K562 (cell line): ENCODE data around the gene PMVK. TPM values are rescaled to one million over a fixed set of nuclear protein-coding genes. Genes with fewer than 3 reads are reported as not detected.

Experiments
- BDP1 ChIP-seq: IDR thresholded peaks from 3 replicates; pipeline ENCODE4 v1.6.1; 2011; ENCODE audit not compliant: insufficient read length, insufficient read depth
- BRCA1 ChIP-seq, 2 experiments: fragments of 450-650 bp in 1 of 2; sonication (generic) in 1 of 2; formaldehyde crosslinking in 1 of 2; IDR thresholded peaks; 2 replicates each; pipeline versions ENCODE4 v1.5.0 to v1.6.1; 2017 to 2020; ENCODE audit warnings: mild to moderate bottlenecking in 1 of 2, missing genetic modification reagents in 1 of 2
- C11orf30 ChIP-seq: fragments of 450-650 bp; IDR thresholded peaks from 2 replicates; pipeline ENCODE4 v1.6.1; 2016; ENCODE audit warnings: low read depth, mild to moderate bottlenecking
- CEBPB ChIP-seq: fragments of 450-650 bp; IDR thresholded peaks from 2 replicates; pipeline ENCODE4 v1.6.1; 2016; ENCODE audit warnings: missing genetic modification characterization, missing compliant biosample characterization
- EP400 ChIP-seq: fragments of 450-650 bp; IDR thresholded peaks from 2 replicates; pipeline ENCODE4 v1.6.1; 2017; ENCODE audit warnings: antibody characterized with exemption, mild to moderate bottlenecking, moderate library complexity
- EWSR1 ChIP-seq: fragments of 450-650 bp; IDR thresholded peaks from 2 replicates; pipeline ENCODE4 v1.6.1; 2018; ENCODE audit warnings: borderline replicate concordance, mild to moderate bottlenecking, low read depth, moderate library complexity; ENCODE audit not compliant: partially characterized antibody
- GATA2 ChIP-seq: sonication (generic); formaldehyde crosslinking; IDR thresholded peaks from 2 replicates; pipeline ENCODE4 v1.4.0; 2020; ENCODE audit warnings: mild to moderate bottlenecking, missing genetic modification reagents
- GTF2E2 ChIP-seq: fragments of 200-800 bp; sonication (Bioruptor generic); IDR thresholded peaks from 2 replicates; pipeline ENCODE4 v1.6.1; 2016; ENCODE audit warnings: missing genetic modification characterization, missing compliant biosample characterization
- HDGF ChIP-seq: fragments of 450-650 bp; IDR thresholded peaks from 2 replicates; pipeline ENCODE4 v1.6.1; 2016
- LARP7 ChIP-seq: fragments of 450-650 bp; IDR thresholded peaks from 2 replicates; pipeline ENCODE4 v1.6.1; 2016
- LEF1 ChIP-seq: fragments of 450-650 bp; IDR thresholded peaks from 2 replicates; pipeline ENCODE4 v1.6.1; 2016; ENCODE audit warnings: mild to moderate bottlenecking
- MYNN ChIP-seq, 2 experiments: sonication (generic); formaldehyde crosslinking in 1 of 2; IDR thresholded peaks; 2 replicates each; pipeline versions ENCODE4 v1.5.0 to v1.6.1; 2016 to 2020; ENCODE audit warnings: antibody characterized with exemption in 1 of 2, missing genetic modification reagents in 1 of 2
- NONO ChIP-seq, 2 experiments: fragments of 200-400 bp in 1 of 2; fragments of 450-650 bp in 1 of 2; formaldehyde crosslinking in 1 of 2; IDR thresholded peaks; 2 replicates each; pipeline ENCODE4 v1.6.1; 2017; ENCODE audit warnings: low read depth in 2 of 2, mild to moderate bottlenecking in 2 of 2, moderate library complexity in 2 of 2, low read length in 1 of 2
- OTX1 ChIP-seq: fragments of 450-650 bp; formaldehyde crosslinking; IDR thresholded peaks from 2 replicates; pipeline ENCODE4 v1.4.0; 2022; ENCODE audit warnings: mild to moderate bottlenecking
- POU5F1 ChIP-seq: fragments of 150-350 bp; IDR thresholded peaks from 2 replicates; pipeline ENCODE4 v1.6.1; 2014; ENCODE audit warnings: borderline replicate concordance, low read length, low read depth, mild to moderate bottlenecking; ENCODE audit not compliant: partially characterized antibody
- TAF7 ChIP-seq: fragments of 450-650 bp; IDR thresholded peaks from 2 replicates; pipeline ENCODE4 v1.6.1; 2016; ENCODE audit warnings: missing genetic modification characterization, missing compliant biosample characterization
- ZNF217 ChIP-seq: sonication (generic); formaldehyde crosslinking; IDR thresholded peaks from 2 replicates; pipeline ENCODE4 v1.8.0; 2022; ENCODE audit warnings: mild to moderate bottlenecking, missing genetic modification reagents
- ZNF347 ChIP-seq: fragments of 450-650 bp; formaldehyde crosslinking; IDR thresholded peaks from 2 replicates; pipeline ENCODE4 v1.4.0; 2020; ENCODE audit warnings: low read depth, mild to moderate bottlenecking, moderate library complexity
- polyA plus RNA-seq, 8 experiments: library from polyadenylated mRNA; depleted of rRNA in 4 of 8; stranded (reverse) in 5 of 8; unstranded in 3 of 8; fragments of >200 nt; fragmentation: Nextera tagmentation in 2 of 8; fragmentation: Illumina TruSeq in 1 of 8; extraction: Ambion mirVana in 2 of 8; extraction: Trizol in 1 of 8; gene quantifications; 2 replicates each; pipeline versions ENCODE4 v1.2.1 to v1.2.3, GENCODE V29; 2011 to 2014; ENCODE audit warnings: inconsistent platforms in 1 of 8, missing spikeins in 1 of 8
- total RNA-seq, 7 experiments: library from RNA; depleted of rRNA in 6 of 7; stranded (reverse); fragments of >200 nt in 6 of 7; fragmentation: Illumina TruSeq in 2 of 7; extraction: Trizol in 2 of 7; gene quantifications; 2 replicates each; pipeline versions ENCODE4 v1.2.1 to v1.2.3, GENCODE V29; 2011 to 2021; ENCODE audit warnings: low replicate concordance in 1 of 7
- TF ChIP-seq, protein P1 (sequence below): fragments of 450-650 bp; IDR thresholded peaks from 2 replicates; pipeline ENCODE4 v1.6.1; 2014; ENCODE audit warnings: low read depth, mild to moderate bottlenecking, moderate library complexity, borderline replicate concordance
- TF ChIP-seq, protein P2 (sequence below): IDR thresholded peaks from 2 replicates; pipeline ENCODE4 v1.6.1; 2011; ENCODE audit not compliant: insufficient read length; ENCODE audit errors: extremely low read depth
- TF ChIP-seq, protein P3 (sequence below): IDR thresholded peaks from 2 replicates; pipeline ENCODE4 v1.6.1; 2011; ENCODE audit warnings: borderline replicate concordance, low read depth, mild to moderate bottlenecking, moderate library complexity, low read length; ENCODE audit not compliant: insufficient read depth, poor library complexity, severe bottlenecking
- TF ChIP-seq, protein P4 (sequence below): fragments of 250-450 bp; sonication (Bioruptor Pico); IDR thresholded peaks from 2 replicates; pipeline ENCODE4 v1.5.1; 2021; ENCODE audit warnings: mild to moderate bottlenecking

Gene PMVK
- total and polyA plus RNA-seq, 9 of the 15 experiments (the other 6 are each of a cell fraction or from before 2014, with no cell fraction given), result 1.1 to 15.3 (median 6.3) TPM

DNA sequence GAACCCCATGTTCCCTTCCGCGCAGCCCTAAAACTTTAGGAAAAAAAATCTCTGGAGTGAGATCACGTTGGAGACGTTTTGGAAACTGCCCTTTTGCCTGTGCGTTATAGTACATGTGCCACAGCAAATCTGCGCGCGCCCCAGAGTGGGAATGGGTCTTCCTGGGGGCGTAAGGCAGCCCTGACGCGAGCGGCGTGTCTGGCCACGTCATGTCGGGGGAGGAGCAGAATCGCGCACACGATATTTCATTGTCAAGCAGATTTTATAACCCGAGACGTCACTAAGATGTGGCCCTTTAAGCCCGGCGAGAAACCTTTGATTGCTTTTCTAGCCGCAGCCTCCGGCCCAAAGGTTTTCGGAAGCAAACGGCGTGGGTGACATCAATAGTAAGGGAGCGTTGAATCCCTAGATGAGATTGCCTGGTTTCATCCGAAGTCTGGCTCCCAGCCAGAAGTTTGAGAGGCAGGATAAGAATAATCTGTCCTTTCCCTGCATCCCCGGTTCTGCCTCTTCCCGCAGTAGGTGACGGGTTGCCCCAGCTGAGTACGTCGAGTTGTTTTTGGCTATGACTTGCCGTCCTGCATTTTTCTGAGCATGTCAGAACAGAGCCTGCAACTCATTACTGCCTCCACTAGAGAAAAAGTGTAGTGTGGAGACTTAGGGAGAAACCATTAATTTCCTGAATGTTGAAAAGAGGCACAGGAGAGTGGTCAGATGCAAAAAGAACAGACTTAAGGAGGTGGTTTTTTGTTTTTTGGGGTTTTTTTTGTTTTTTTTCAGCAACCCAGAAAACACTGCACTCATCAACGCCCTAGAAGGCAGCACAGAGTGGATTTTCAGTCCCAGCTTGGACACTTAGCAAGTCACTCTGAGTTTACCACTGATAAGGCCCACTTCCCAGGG lies 817 bp upstream of the PMVK start (continued):
- TF ChIP-seq, protein P1, sequence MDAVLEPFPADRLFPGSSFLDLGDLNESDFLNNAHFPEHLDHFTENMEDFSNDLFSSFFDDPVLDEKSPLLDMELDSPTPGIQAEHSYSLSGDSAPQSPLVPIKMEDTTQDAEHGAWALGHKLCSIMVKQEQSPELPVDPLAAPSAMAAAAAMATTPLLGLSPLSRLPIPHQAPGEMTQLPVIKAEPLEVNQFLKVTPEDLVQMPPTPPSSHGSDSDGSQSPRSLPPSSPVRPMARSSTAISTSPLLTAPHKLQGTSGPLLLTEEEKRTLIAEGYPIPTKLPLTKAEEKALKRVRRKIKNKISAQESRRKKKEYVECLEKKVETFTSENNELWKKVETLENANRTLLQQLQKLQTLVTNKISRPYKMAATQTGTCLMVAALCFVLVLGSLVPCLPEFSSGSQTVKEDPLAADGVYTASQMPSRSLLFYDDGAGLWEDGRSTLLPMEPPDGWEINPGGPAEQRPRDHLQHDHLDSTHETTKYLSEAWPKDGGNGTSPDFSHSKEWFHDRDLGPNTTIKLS, result 0 out of 2 replicates have a peak, but pooled peaks have one; percentile 26
- TF ChIP-seq, protein P2, sequence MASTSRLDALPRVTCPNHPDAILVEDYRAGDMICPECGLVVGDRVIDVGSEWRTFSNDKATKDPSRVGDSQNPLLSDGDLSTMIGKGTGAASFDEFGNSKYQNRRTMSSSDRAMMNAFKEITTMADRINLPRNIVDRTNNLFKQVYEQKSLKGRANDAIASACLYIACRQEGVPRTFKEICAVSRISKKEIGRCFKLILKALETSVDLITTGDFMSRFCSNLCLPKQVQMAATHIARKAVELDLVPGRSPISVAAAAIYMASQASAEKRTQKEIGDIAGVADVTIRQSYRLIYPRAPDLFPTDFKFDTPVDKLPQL, result no peak
- TF ChIP-seq TAF7 (tag) (no peak), ZNF217 (no peak), LEF1 (peak; percentile 63; the same call in 1 of the 2 replicates), NONO (IDR thresholded peaks at IDR 0.05; ENCODE audit: low read depth in 2 of 2, low read length in 1 of 2) (no peak; a peak in 2 of 4 replicates), BDP1 (no peak), C11orf30 (no peak), GTF2E2 (tag) (0 out of 2 replicates have a peak, but pooled peaks have one; percentile 14), ZNF347 (CRISPR knock-in tag) (no peak), HDGF (no peak), OTX1 (no peak), EWSR1 (no peak), EP400 (peak; percentile 36), POU5F1 (no peak), CEBPB (tag) (no peak), LARP7 (no peak), GATA2 (no peak), BRCA1 (IDR thresholded peaks at IDR 0.05) (no peak), BRCA1 (CRISPR knock-in tag; IDR thresholded peaks at IDR 0.05) (no peak), MYNN (IDR thresholded peaks at IDR 0.05) (no peak), MYNN (CRISPR knock-in tag; IDR thresholded peaks at IDR 0.05) (no peak)
- TF ChIP-seq, protein P3, sequence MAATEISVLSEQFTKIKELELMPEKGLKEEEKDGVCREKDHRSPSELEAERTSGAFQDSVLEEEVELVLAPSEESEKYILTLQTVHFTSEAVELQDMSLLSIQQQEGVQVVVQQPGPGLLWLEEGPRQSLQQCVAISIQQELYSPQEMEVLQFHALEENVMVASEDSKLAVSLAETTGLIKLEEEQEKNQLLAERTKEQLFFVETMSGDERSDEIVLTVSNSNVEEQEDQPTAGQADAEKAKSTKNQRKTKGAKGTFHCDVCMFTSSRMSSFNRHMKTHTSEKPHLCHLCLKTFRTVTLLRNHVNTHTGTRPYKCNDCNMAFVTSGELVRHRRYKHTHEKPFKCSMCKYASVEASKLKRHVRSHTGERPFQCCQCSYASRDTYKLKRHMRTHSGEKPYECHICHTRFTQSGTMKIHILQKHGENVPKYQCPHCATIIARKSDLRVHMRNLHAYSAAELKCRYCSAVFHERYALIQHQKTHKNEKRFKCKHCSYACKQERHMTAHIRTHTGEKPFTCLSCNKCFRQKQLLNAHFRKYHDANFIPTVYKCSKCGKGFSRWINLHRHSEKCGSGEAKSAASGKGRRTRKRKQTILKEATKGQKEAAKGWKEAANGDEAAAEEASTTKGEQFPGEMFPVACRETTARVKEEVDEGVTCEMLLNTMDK, result no peak
- TF ChIP-seq, protein P4, sequence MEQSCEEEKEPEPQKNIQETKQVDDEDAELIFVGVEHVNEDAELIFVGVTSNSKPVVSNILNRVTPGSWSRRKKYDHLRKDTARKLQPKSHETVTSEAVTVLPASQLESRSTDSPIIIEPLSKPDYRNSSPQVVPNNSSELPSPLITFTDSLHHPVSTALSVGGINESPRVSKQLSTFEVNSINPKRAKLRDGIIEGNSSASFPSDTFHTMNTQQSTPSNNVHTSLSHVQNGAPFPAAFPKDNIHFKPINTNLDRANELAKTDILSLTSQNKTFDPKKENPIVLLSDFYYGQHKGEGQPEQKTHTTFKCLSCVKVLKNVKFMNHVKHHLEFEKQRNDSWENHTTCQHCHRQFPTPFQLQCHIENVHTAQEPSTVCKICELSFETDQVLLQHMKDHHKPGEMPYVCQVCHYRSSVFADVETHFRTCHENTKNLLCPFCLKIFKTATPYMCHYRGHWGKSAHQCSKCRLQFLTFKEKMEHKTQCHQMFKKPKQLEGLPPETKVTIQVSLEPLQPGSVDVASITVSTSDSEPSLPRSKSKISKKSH (CRISPR knock-in tag), result no peak
